Measurements from ENCODE around the gene PAXX.

Gene PAXX

GRCh38 chr9:136950656-136951276 is 41.5 kb upstream of the PAXX start:
- no peaks in the 10 kb centered on the region for H3K9me3 Mint-ChIP-seq
- peaks cover 24% of the 10 kb centered on the region for H3K4me1 Mint-ChIP-seq
- no peaks in the 10 kb centered on the region for H3K27me3 Mint-ChIP-seq
- peak overlapping the region; percentile 91 to 93 for H3K27ac Mint-ChIP-seq
- DNase-seq (no peak), ATAC-seq (no peak)
- H3K4me3 Mint-ChIP-seq = peak overlapping the region; percentile 90 to 96

- DNase-seq = no peak
- Mint-ChIP-seq H3K27me3 (no peaks in the 10 kb centered on the region), H3K4me3 (no peak within 1 kb of the TSS), H3K9me3 (peaks cover 7 to 9% of the 10 kb centered on the region in 2 donors), H3K4me1 (peaks cover 24% of the 10 kb centered on the region), H3K27ac (no peak within 1 kb of the TSS)
- no peak for ATAC-seq
Measured at GRCh38 chr9:136951541-136952320, 40.5 kb upstream of the PAXX start, which contains the start of gene LCN12. Gene LCN12, plus strand, starts transcription at chr9:136952273. Its CDS starts 55 bp downstream, at chr9:136952328.

- Mint-ChIP-seq H3K4me1 (peaks cover 19% of the 10 kb centered on the region), H3K27me3 (no peaks in the 10 kb centered on the region), H3K4me3 (no peak overlapping the region), H3K27ac (no peak overlapping the region), H3K9me3 (peaks cover 9 to 13% of the 10 kb centered on the region in 2 donors)
- ATAC-seq (no peak), DNase-seq (no peak)
Measured at GRCh38 chr9:136952321-136952850, 39.8 kb upstream of the PAXX start.

- peaks cover 9 to 13% of the 10 kb centered on the region in 2 donors for H3K9me3 Mint-ChIP-seq
- no peak overlapping the region for H3K4me3 Mint-ChIP-seq
- ATAC-seq = no peak
- no peak for DNase-seq
- no peaks in the 10 kb centered on the region for H3K27me3 Mint-ChIP-seq
- peaks cover 12% of the 10 kb centered on the region for H3K4me1 Mint-ChIP-seq
- H3K27ac Mint-ChIP-seq = no peak overlapping the region
Measured at GRCh38 chr9:136952876-136953770, 39.1 kb upstream of the PAXX start.

GRCh38 chr9:136953771-136954269 is 38.4 kb upstream of the PAXX start:
- Mint-ChIP-seq H3K27ac (no peak overlapping the region), H3K27me3 (no peaks in the 10 kb centered on the region), H3K9me3 (peaks cover 9 to 13% of the 10 kb centered on the region in 2 donors), H3K4me3 (no peak overlapping the region), H3K4me1 (peaks cover 17% of the 10 kb centered on the region)
- DNase-seq (no peak), ATAC-seq (no peak)

- no peak overlapping the region for H3K27ac Mint-ChIP-seq
Measured at GRCh38 chr9:136954270-136955083, 37.7 kb upstream of the PAXX start.

GRCh38 chr9:136955202-136955942 is 36.9 kb upstream of the PAXX start:
- Mint-ChIP-seq H3K27me3 (no peaks in the 10 kb centered on the region), H3K4me1 (peaks cover 26% of the 10 kb centered on the region), H3K9me3 (peaks cover 9 to 13% of the 10 kb centered on the region in 2 donors), H3K4me3 (no peak overlapping the region), H3K27ac (peak overlapping the region in 1 of 2 donors; percentile 52)
- no peak for DNase-seq
- ATAC-seq = no peak

More at GRCh38 chr9:136954270-136955083, 37.7 kb upstream of the PAXX start:
- ATAC-seq (peak; percentile 5), DNase-seq (no peak)
- Mint-ChIP-seq H3K27me3 (no peaks in the 10 kb centered on the region), H3K4me3 (no peak overlapping the region), H3K9me3 (peaks cover 9 to 13% of the 10 kb centered on the region in 2 donors), H3K4me1 (peaks cover 23% of the 10 kb centered on the region)

GRCh38 chr9:136955943-136956335 is 36.3 kb upstream of the PAXX start:
- peaks cover 9 to 13% of the 10 kb centered on the region in 2 donors for H3K9me3 Mint-ChIP-seq

GRCh38 chr9:136956604-136957003 is 35.6 kb upstream of the PAXX start:
- Mint-ChIP-seq H3K4me1 (peaks cover 35% of the 10 kb centered on the region), H3K27ac (peak overlapping the region in 1 of 2 donors; percentile 14), H3K27me3 (no peaks in the 10 kb centered on the region), H3K4me3 (no peak overlapping the region), H3K9me3 (peaks cover 9 to 13% of the 10 kb centered on the region in 2 donors)
- ATAC-seq (no peak), DNase-seq (no peak)

More at GRCh38 chr9:136955943-136956335, 36.3 kb upstream of the PAXX start:
- Mint-ChIP-seq H3K4me1 (peaks cover 28% of the 10 kb centered on the region), H3K27me3 (no peaks in the 10 kb centered on the region), H3K27ac (no peak overlapping the region), H3K4me3 (no peak overlapping the region)
- ATAC-seq (no peak), DNase-seq (no peak)

- ATAC-seq = no peak
- peaks cover 9 to 13% of the 10 kb centered on the region in 2 donors for H3K9me3 Mint-ChIP-seq
- no peaks in the 10 kb centered on the region for H3K27me3 Mint-ChIP-seq
- H3K4me3 Mint-ChIP-seq = no peak overlapping the region
- peaks cover 39% of the 10 kb centered on the region for H3K4me1 Mint-ChIP-seq
- H3K27ac Mint-ChIP-seq = no peak overlapping the region
- no peak for DNase-seq
Measured at GRCh38 chr9:136957461-136957860, 34.8 kb upstream of the PAXX start.

- H3K4me3 Mint-ChIP-seq = no peak overlapping the region
- DNase-seq (no peak), ATAC-seq (no peak)
- no peak overlapping the region for H3K27ac Mint-ChIP-seq
- no peaks in the 10 kb centered on the region for H3K27me3 Mint-ChIP-seq
- peaks cover 43% of the 10 kb centered on the region for H3K4me1 Mint-ChIP-seq
- H3K9me3 Mint-ChIP-seq = peaks cover 9 to 13% of the 10 kb centered on the region in 2 donors
Measured at GRCh38 chr9:136957901-136958300, 34.3 kb upstream of the PAXX start.

GRCh38 chr9:136958473-136958872 is 33.7 kb upstream of the PAXX start:
- Mint-ChIP-seq H3K9me3 (peaks cover 9 to 13% of the 10 kb centered on the region in 2 donors), H3K4me1 (peaks cover 47% of the 10 kb centered on the region), H3K27ac (no peak overlapping the region), H3K4me3 (no peak overlapping the region), H3K27me3 (no peaks in the 10 kb centered on the region)
- ATAC-seq (no peak), DNase-seq (no peak)

GRCh38 chr9:136958898-136959850 is 33.0 kb upstream of the PAXX start:
- peak; percentile 44 for ATAC-seq
- Mint-ChIP-seq H3K27ac (peak overlapping the region in 1 of 2 donors; percentile 67), H3K4me3 (no peak overlapping the region)

More at GRCh38 chr9:136958898-136959850, 33.0 kb upstream of the PAXX start:
- DNase-seq = no peak
- Mint-ChIP-seq H3K27me3 (no peaks in the 10 kb centered on the region), H3K9me3 (peaks cover 9 to 13% of the 10 kb centered on the region in 2 donors), H3K4me1 (peaks cover 48% of the 10 kb centered on the region)

Data from stimulated activated naive CD8-positive, alpha-beta T cell treated with anti-CD3 and anti-CD28 coated beads, Interleukin-15, amount 100 ng/mL, for 72 hours (primary cell).